Measurements from ENCODE around the gene OTX2. TPM values are rescaled to one million over a fixed set of nuclear protein-coding genes. Genes with fewer than 3 reads are reported as not detected.

OTX2 gene
- total RNA-seq, 6 experiments from 2014 or later, result not detected

- DNase-seq, result no peak
- Mint-ChIP-seq H3K9me3 (peaks cover 23% of the 10 kb centered on the region), H3K4me1 (ENCODE audit: low read depth) (no peaks in the 10 kb centered on the region), H3K27me3 (ENCODE audit: insufficient read depth) (no peaks in the 10 kb centered on the region; the same call in 1 of the 2 replicates), H3K27ac (no peak overlapping the region), H3K36me3 (ENCODE audit: low read depth) (no peaks in the 10 kb centered on the region), H3K4me3 (no peak overlapping the region)
- TF ChIP-seq, protein P1, sequence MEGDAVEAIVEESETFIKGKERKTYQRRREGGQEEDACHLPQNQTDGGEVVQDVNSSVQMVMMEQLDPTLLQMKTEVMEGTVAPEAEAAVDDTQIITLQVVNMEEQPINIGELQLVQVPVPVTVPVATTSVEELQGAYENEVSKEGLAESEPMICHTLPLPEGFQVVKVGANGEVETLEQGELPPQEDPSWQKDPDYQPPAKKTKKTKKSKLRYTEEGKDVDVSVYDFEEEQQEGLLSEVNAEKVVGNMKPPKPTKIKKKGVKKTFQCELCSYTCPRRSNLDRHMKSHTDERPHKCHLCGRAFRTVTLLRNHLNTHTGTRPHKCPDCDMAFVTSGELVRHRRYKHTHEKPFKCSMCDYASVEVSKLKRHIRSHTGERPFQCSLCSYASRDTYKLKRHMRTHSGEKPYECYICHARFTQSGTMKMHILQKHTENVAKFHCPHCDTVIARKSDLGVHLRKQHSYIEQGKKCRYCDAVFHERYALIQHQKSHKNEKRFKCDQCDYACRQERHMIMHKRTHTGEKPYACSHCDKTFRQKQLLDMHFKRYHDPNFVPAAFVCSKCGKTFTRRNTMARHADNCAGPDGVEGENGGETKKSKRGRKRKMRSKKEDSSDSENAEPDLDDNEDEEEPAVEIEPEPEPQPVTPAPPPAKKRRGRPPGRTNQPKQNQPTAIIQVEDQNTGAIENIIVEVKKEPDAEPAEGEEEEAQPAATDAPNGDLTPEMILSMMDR (IDR thresholded peaks at IDR 0.05), result no peak
Measured at GRCh38 chr14:56789955-56790354, 20.3 kb downstream of the OTX2 start.

- Mint-ChIP-seq H3K36me3 (ENCODE audit: low read depth) (no peaks in the 10 kb centered on the region), H3K4me1 (ENCODE audit: low read depth) (no peaks in the 10 kb centered on the region), H3K27me3 (ENCODE audit: insufficient read depth) (peaks cover 2% of the 10 kb centered on the region), H3K27ac (no peak overlapping the region), H3K4me3 (no peak overlapping the region), H3K9me3 (peaks cover 17% of the 10 kb centered on the region)
- DNase-seq, result no peak
- TF ChIP-seq, protein P1 (IDR thresholded peaks at IDR 0.05), result no peak
Measured at GRCh38 chr14:56787530-56787929, 22.7 kb downstream of the OTX2 start.

DNA sequence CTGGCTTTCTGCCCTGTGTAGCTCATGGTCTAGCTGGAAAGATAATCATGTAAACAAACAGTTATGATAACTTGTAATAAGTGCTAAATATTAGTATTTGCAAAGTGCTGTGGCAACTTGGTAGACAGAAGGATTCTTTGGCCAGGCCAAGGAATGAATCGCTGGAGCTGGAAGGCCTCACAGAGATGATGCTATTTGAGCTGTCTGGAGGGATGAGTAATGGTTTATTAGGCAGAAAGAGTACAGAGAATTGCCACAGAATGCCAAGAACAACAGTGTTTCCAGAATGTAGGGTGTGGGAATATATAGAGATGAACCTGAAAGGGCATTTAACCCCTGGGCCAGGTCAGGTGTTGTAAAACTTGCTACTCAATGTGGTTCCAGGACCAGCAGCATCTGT, 27.6 kb downstream of the OTX2 start:
- TF ChIP-seq, protein P1 (IDR thresholded peaks at IDR 0.05), result no peak
- peaks cover 2% of the 10 kb centered on the region for H3K27me3 Mint-ChIP-seq (ENCODE audit: insufficient read depth)
- no peaks in the 10 kb centered on the region for H3K4me1 Mint-ChIP-seq (ENCODE audit: low read depth)
- no peak for DNase-seq
- H3K36me3 Mint-ChIP-seq (ENCODE audit: low read depth), result no peaks in the 10 kb centered on the region
- H3K9me3 Mint-ChIP-seq, result peaks cover 15% of the 10 kb centered on the region
- H3K4me3 Mint-ChIP-seq, result no peak overlapping the region
- H3K27ac Mint-ChIP-seq, result no peak overlapping the region

DNA sequence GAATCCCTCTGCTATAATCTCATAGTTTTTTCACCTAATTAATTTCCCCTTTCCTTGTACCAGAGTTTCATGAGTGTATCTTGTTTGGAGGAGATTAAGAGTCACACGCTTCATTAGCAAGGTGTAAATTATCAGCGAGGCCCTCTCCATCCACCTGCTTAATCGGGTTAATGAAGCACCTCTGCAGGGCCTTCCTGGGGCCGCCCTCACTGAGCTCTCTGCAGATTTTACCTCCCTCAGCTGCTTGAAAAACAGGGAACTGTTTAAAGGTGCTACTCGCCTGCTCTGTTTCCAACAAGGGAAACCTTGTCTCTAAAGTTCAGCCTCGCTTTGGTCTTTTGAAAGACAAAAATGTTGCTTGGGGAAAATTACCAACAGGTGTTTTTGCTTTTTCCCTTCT, 35.8 kb downstream of the OTX2 start:
- no peak overlapping the region for H3K27ac Mint-ChIP-seq
- TF ChIP-seq, protein P1 (IDR thresholded peaks at IDR 0.05), result no peak
- peaks cover 32% of the 10 kb centered on the region for H3K9me3 Mint-ChIP-seq
- no peaks in the 10 kb centered on the region; the same call in 1 of the 2 replicates for H3K27me3 Mint-ChIP-seq (ENCODE audit: insufficient read depth)
- DNase-seq, result no peak
- H3K4me1 Mint-ChIP-seq (ENCODE audit: low read depth), result no peaks in the 10 kb centered on the region
- H3K4me3 Mint-ChIP-seq, result no peak overlapping the region
- H3K36me3 Mint-ChIP-seq (ENCODE audit: low read depth), result no peaks in the 10 kb centered on the region

- Mint-ChIP-seq H3K4me1 (ENCODE audit: low read depth) (no peaks in the 10 kb centered on the region), H3K4me3 (no peak overlapping the region), H3K27ac (no peak overlapping the region), H3K27me3 (ENCODE audit: insufficient read depth) (no peaks in the 10 kb centered on the region), H3K9me3 (peaks cover 21% of the 10 kb centered on the region), H3K36me3 (ENCODE audit: low read depth) (no peaks in the 10 kb centered on the region)
- DNase-seq, result no peak
- TF ChIP-seq, protein P1 (IDR thresholded peaks at IDR 0.05), result no peak
Measured at GRCh38 chr14:56770512-56770911, 39.8 kb downstream of the OTX2 start.

All from HFFc6 (cell line).